Heart left ventricle (tissue), 16 donors: Measurements from ENCODE around the gene HCST. TPM values are rescaled to one million over a fixed set of nuclear protein-coding genes. Genes with fewer than 3 reads are reported as not detected.

ENCODE experiments used
- ATAC-seq, 4 donors: fragments of 200-7000 bp; cut with Tn5 transposase; one replicate each; pipeline ENCODE4 v1.9.1; 2020 to 2022; ENCODE audit warnings: moderate library complexity in 4 of 4, mild to moderate bottlenecking in 3 of 4, moderate number of reproducible peaks in 1 of 4
- DNase-seq, 5 donors: peaks; one replicate each; pipeline ENCODE4 v3.0.0-alpha.2; 2020
- H3K27ac ChIP-seq, 12 donors: fragments of 200-600 bp; sonication (generic) in 4 of 12; one replicate each; pipeline versions ENCODE4 v1.5.0 to v1.8.0; 2016 to 2022; ENCODE audit warnings: mild to moderate bottlenecking in 2 of 12
- H3K27me3 ChIP-seq, 9 donors: fragments of 200-600 bp; sonication (generic) in 2 of 9; one replicate each; pipeline versions ENCODE4 v1.5.1 to v1.8.0; 2016 to 2022; ENCODE audit warnings: mild to moderate bottlenecking in 3 of 9
- H3K36me3 ChIP-seq, 9 donors: fragments of 200-600 bp; sonication (generic) in 2 of 9; one replicate each; pipeline versions ENCODE4 v1.5.0 to v1.8.0; 2018 to 2022; ENCODE audit warnings: mild to moderate bottlenecking in 2 of 9
- H3K4me1 ChIP-seq, 12 donors: fragments of 200-600 bp; sonication (generic) in 4 of 12; one replicate each; pipeline versions ENCODE4 v1.5.0 to v1.8.0; 2016 to 2022; ENCODE audit warnings: mild to moderate bottlenecking in 3 of 12
- H3K4me3 ChIP-seq, 12 donors: fragments of 200-600 bp; sonication (generic) in 4 of 12; one replicate each; pipeline versions ENCODE4 v1.5.0 to v1.8.0; 2017 to 2022; ENCODE audit warnings: mild to moderate bottlenecking in 9 of 12, moderate library complexity in 4 of 12
- H3K9me3 ChIP-seq, 12 donors: fragments of 200-600 bp; sonication (generic) in 4 of 12; one replicate each; pipeline versions ENCODE4 v1.5.0 to v1.8.0; 2016 to 2022; ENCODE audit warnings: mild to moderate bottlenecking in 1 of 12
- CTCF ChIP-seq, 12 donors: fragments of 200-600 bp; sonication (generic) in 4 of 12; IDR thresholded peaks; one replicate each; pipeline versions ENCODE4 v1.5.0 to v1.8.0; 2018 to 2022; ENCODE audit warnings: antibody characterized with exemption in 12 of 12, mild to moderate bottlenecking in 5 of 12
- POLR2A ChIP-seq, 2 donors: fragments of 450-650 bp; IDR thresholded peaks; one replicate each; pipeline ENCODE4 v1.6.1; 2017; ENCODE audit warnings: antibody characterized with exemption in 2 of 2, mild to moderate bottlenecking in 2 of 2, moderate library complexity in 2 of 2
- WGBS, 4 donors: extraction: QIAGEN DNeasy Blood & Tissue Kit in 2 of 4; methylation state at CpG; one replicate each; pipeline versions ENCODE4 v1.1.5 to v1.1.7; 2013 to 2018; 5-methylcytosine and 5-hydroxymethylcytosine counted together
- intact Hi-C, 10 donors: fragments of 100-400 bp; cut with DNase I; formaldehyde crosslinking; loops; one replicate each; pipeline versions ENCODE4 v1.11.1 to v1.14.2; 2022
- polyA plus RNA-seq, 2 donors: library from polyadenylated mRNA; stranded (reverse); fragments of 200-250 nt; gene quantifications; one replicate each; pipeline ENCODE4 v1.2.3, GENCODE V29; 2013
- total RNA-seq, 9 donors: library from RNA; depleted of rRNA in 2 of 9; stranded (reverse); fragments of >200 nt in 2 of 9; fragmentation: NEBNext Ultra II Directional in 3 of 9; extraction: Animal tissue kit (Norgen Biotek cat#: 25700) in 3 of 9; gene quantifications; one replicate each; pipeline versions ENCODE4 v1.1.0 to v1.2.4, GENCODE V29; 2016 to 2023
- donor health status: ischemic (EF 13 %, LVEDD 7.1; RV severe dilation, severe dysfunction).
- donor health status: healthy with polysubstance abuse.
- donor health status: DM: no; HTN: yes; CAD: no.
- donor health status: DM: no; HTN: no; CAD: no.
- donor health status: ischemic (EF 25% LVEDD 6.9; RV normal size, moderate dysfunction).
- donor health status: ischemic (EF 25% LVEDD 5.7; RV mildly dilated, moderate dysfunction).
- donor health status: healthy.
- donor health status: DM: yes; HTN: yes; CAD: no.
- donor health status: ischemic (EF 35%, LVEDD 5.7; RV mildly dilated, moderate dysfunction).
- donor health status: nonischemic (EF 11% LVEDD 7.7; RV severe dilation, severe dysfunction).
- donor health status: DM: yes; HTN: yes; CAD: no.
- donor health status: PGD.
- donor health status: ischemic (EF 29% LVEDD 5.4; RV normal size, mild dysfunction).
- donor health status: nonischemic (EF 23%, LVEDD 6.1; RV moderate dilation, normal function).

HCST gene
- total and polyA plus RNA-seq, 11 donors = 2.3 to 31.7 (median 4.7) TPM; not detected in 1

GRCh38 chr19:35940839-35941238 is 38.5 kb downstream of the HCST start:
- ATAC-seq (no peak), DNase-seq (no peak)
- WGBS, 4 donors = 56 to 71% (median 60%) methylated on average over 4 of the region's 4 CpGs
- Histone ChIP-seq H3K36me3 (peaks cover 0 to 43% (median 13%) of the 10 kb centered on the region in 9 donors), H3K27ac (no peak overlapping the region), H3K9me3 (no peaks in the 10 kb centered on the region), H3K27me3 (peaks cover 0 to 2% (median 0%) of the 10 kb centered on the region in 9 donors), H3K4me1 (peaks cover 0 to 18% (median 12%) of the 10 kb centered on the region in 12 donors), H3K4me3 (no peak overlapping the region)
- intact Hi-C loops = no loop called here
- TF ChIP-seq POLR2A (IDR thresholded peaks at IDR 0.05) = no peak

GRCh38 chr19:35942235-35942634 is 39.9 kb downstream of the HCST start:
- H3K4me3 ChIP-seq = no peak overlapping the region
- no peaks in the 10 kb centered on the region for H3K27me3 ChIP-seq
- DNase-seq (peak in 1 of 5 donors; percentile 1), ATAC-seq (peak in 1 of 4 donors; percentile 12)
- H3K9me3 ChIP-seq = no peaks in the 10 kb centered on the region
- peaks cover 0 to 43% (median 13%) of the 10 kb centered on the region in 9 donors for H3K36me3 ChIP-seq
- TF ChIP-seq CTCF (IDR thresholded peaks at IDR 0.05) = no peak
- 98 to 100% (median 99%) methylated on average over 2 to 3 of the region's 3 CpGs for WGBS, 4 donors
- H3K4me1 ChIP-seq = peaks cover 0 to 8% (median 4%) of the 10 kb centered on the region in 12 donors
- intact Hi-C loops = no loop called here
- no peak overlapping the region for H3K27ac ChIP-seq

- no peaks in the 10 kb centered on the region for H3K27me3 ChIP-seq
- peaks cover 0 to 43% (median 13%) of the 10 kb centered on the region in 9 donors for H3K36me3 ChIP-seq
- no peak overlapping the region for H3K27ac ChIP-seq
- intact Hi-C loops = no loop called here
- no peaks in the 10 kb centered on the region for H3K4me1 ChIP-seq
- TF ChIP-seq POLR2A (IDR thresholded peaks at IDR 0.05) = no peak
- TF ChIP-seq CTCF (IDR thresholded peaks at IDR 0.05) = no peak
- 86 to 88% (median 87%) methylated on average over 9 of the region's 9 CpGs for WGBS, 4 donors
- no peak for ATAC-seq
- no peak for DNase-seq
- H3K4me3 ChIP-seq = no peak overlapping the region
- no peaks in the 10 kb centered on the region for H3K9me3 ChIP-seq
Observed at GRCh38 chr19:35943321-35944301, 41.3 kb downstream of the HCST start.

GRCh38 chr19:35944556-35944955 is 42.2 kb downstream of the HCST start:
- TF ChIP-seq CTCF (IDR thresholded peaks at IDR 0.05) (no peak), POLR2A (IDR thresholded peaks at IDR 0.05) (no peak)
- 80 to 83% (median 81%) methylated on average over 39 to 52 of the region's 52 CpGs for WGBS, 4 donors
- H3K36me3 ChIP-seq = peaks cover 0 to 42% (median 13%) of the 10 kb centered on the region in 9 donors
- intact Hi-C loops = no loop called here
- no peaks in the 10 kb centered on the region for H3K9me3 ChIP-seq
- H3K27ac ChIP-seq = no peak overlapping the region
- no peaks in the 10 kb centered on the region for H3K4me1 ChIP-seq
- ATAC-seq (no peak), DNase-seq (no peak)
- H3K27me3 ChIP-seq = no peaks in the 10 kb centered on the region
- no peak overlapping the region for H3K4me3 ChIP-seq
